Calu3 (cell line): ENCODE measurements around the gene OR2A1. TPM values are rescaled to one million over a fixed set of nuclear protein-coding genes. Genes with fewer than 3 reads are reported as not detected.
"Not testable (repeated sequence)": the region's sequence is repeated elsewhere in the genome, so short reads cannot be mapped to it uniquely, and the experiment has no call there.

Experiments
- BruUV-seq: library from RNA; stranded (reverse); fragments of 400-500 nt; replicated peaks from 2 replicates; lab custom pipeline; 2021; lab: Mats Ljungman, UMichigan
- CTCF ChIA-PET: fragments of 300-600 bp; sonication (Branson Sonifier 250); formaldehyde crosslinking; loops from one replicate; lab custom pipeline; 2022; ENCODE audit warnings: antibody characterized with exemption; lab: Charles Lee
- DNase-seq: peaks from one replicate; pipeline ENCODE4 v3.0.0; 2022
- H3K27ac Mint-ChIP-seq: one replicate; pipeline ENCODE4 v1.8.0; 2022; ENCODE audit warnings: mixed read lengths; ENCODE audit not compliant: unreplicated experiment
- H3K27me3 Mint-ChIP-seq: one replicate; pipeline ENCODE4 v1.8.0; 2022; ENCODE audit warnings: mixed read lengths; ENCODE audit not compliant: unreplicated experiment
- H3K36me3 Mint-ChIP-seq: one replicate; pipeline ENCODE4 v1.8.0; 2022; ENCODE audit warnings: mild to moderate bottlenecking, moderate library complexity, mixed read lengths; ENCODE audit not compliant: insufficient read depth, unreplicated experiment
- H3K4me1 Mint-ChIP-seq: one replicate; pipeline ENCODE4 v1.8.0; 2022; ENCODE audit warnings: mild to moderate bottlenecking, low read depth, mixed read lengths; ENCODE audit not compliant: unreplicated experiment
- H3K4me3 Mint-ChIP-seq: one replicate; pipeline ENCODE4 v1.8.0; 2022; ENCODE audit warnings: mild to moderate bottlenecking, low read depth, moderate library complexity, mixed read lengths; ENCODE audit not compliant: unreplicated experiment
- H3K9me3 Mint-ChIP-seq: one replicate; pipeline ENCODE4 v1.8.0; 2022; ENCODE audit warnings: low read depth, mixed read lengths; ENCODE audit not compliant: unreplicated experiment
- intact Hi-C: fragments of 100-400 bp; cut with micrococcal nuclease; formaldehyde crosslinking; loops from one replicate; pipeline ENCODE4 v1.10.0; 2022; ENCODE audit not compliant: unreplicated experiment
- total RNA-seq: library from RNA; stranded (reverse); gene quantifications from 2 replicates; pipeline ENCODE4 v1.2.3, GENCODE V29; 2022

Gene OR2A1
- total RNA-seq, 1 experiment from 2014 or later: not detected

DNA sequence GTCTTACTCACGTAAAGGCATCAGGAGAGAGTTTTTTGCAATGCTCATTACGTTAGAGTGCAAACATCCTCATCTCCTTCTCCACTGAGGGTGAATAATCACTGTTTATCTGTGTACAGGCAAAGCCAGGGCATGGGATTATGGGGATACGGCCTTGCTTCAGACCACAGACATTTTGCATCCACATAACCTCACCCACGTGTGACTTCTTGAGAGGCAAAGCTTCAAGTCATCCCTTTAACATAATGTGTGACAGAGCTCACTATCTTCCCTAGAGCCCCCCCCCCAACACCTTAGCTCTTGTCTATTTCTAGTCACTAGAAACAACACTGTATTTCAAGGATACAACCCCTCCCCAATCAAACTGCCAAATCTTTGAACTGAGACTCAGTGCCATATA, 20.6 kb upstream of the OR2A1 start:
- intact Hi-C loops, H3K27ac Mint-ChIP-seq, H3K4me3 Mint-ChIP-seq, H3K4me1 Mint-ChIP-seq, CTCF ChIA-PET, H3K36me3 Mint-ChIP-seq, H3K9me3 Mint-ChIP-seq, H3K27me3 Mint-ChIP-seq, DNase-seq, BruUV-seq: not testable (repeated sequence)

DNA sequence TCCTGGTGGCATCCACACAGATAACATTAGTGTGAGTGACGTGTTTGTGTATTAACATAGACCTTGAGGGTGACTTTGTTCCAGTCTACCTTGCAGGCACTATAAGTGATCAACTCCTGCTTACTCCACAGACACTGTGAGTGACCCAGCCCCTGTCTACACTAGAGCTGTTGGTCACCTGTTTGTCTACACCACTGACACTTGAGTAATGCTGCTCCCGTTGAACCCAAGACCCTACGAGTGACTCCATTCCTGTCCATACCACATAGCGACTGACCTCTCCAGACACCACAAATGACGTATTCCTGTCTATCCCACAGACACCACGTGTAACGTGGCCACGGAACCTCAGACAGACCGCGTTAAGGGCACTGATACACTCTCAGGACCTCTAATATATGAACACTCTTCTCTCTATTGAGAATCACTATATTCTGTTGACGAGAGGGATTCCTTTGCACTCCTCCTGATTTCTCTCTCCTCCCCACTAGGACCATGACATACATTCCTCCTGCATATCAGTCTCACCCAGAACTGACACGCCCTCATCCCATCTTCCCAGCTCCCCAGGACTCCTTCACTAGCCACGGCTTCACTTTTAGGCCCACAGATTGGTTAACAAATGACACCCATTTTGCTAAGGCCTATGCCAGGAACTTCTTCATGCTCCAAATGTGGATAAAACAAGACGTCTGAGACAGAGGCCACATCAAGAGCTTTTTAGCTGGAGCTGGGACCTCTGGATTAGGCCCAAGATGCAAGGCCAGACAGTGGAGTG, 19.6 kb upstream of the OR2A1 start:
- DNase-seq, H3K4me1 Mint-ChIP-seq, H3K4me3 Mint-ChIP-seq, CTCF ChIA-PET, intact Hi-C loops, H3K36me3 Mint-ChIP-seq, H3K27me3 Mint-ChIP-seq, H3K27ac Mint-ChIP-seq, BruUV-seq, H3K9me3 Mint-ChIP-seq: not testable (repeated sequence)

DNA sequence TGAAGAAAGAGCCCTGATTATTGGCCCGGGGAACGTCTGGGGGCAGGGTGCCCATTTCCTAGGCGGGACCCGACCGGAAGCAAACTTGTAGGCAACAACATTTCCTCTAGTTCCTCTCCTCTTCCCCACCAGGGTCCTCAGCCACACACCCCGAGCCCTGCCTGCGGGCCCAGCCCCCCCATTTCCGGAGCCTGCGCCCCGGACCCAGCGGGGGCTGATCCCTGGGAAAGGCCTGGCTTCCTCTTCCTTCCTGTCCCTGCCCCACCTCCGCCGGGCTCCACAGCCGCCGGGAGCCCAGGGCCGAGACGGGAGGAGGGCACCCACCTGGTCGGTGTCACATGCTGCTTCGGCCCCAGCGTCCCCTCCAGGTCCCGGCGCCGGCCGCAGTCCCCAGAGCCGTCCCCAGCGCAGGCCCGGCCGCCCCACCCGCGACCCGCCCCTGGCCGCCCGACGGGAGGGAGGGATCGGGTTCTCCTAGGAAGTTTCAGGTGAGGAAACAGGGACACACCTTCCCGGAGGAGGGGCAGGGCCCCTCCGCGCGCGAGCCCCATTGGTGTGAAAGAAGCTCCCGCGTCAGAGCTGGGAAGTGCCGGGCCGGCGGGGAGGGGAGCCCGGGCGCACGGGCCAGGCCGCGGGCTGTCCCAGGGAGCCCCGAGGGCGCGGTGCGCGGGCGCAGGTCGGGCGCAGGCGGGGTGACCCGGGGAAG, 18.3 kb upstream of the OR2A1 start:
- intact Hi-C loops, H3K4me1 Mint-ChIP-seq, H3K9me3 Mint-ChIP-seq, H3K27me3 Mint-ChIP-seq, CTCF ChIA-PET, H3K36me3 Mint-ChIP-seq, BruUV-seq, H3K4me3 Mint-ChIP-seq, DNase-seq, H3K27ac Mint-ChIP-seq: not testable (repeated sequence)

DNA sequence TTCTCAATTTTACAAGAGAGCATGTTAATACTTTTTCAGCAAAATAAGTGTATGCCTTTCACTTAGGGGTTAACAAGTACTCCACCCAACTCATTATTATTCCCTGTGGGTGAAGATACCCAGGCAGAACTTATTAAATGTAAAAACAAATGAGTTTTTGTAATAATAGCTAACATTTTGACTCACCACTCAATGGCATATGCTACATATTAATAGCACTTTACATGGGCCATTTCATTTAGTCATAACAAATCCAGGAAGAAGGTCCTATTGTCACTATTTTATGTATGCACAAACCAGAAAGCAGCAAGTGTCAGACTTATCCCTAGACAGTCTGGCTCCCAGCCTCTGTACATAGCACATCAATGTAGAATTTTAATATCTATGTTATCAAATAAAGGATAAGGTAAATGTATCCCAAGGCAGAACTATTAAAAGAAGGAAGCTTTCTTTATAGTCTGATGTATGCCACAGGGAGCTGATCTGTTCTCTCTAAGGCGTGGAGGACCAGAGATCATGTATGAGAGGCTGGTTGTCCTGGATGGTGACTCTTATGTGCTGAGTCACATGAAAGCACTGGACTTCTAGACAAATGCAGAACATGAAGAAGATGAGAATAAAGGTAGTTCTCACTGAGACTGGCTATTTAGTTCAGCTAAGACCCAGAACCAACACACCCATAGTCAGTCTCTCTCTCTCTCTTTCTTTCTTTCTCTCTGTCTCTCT, 9.5 kb upstream of the OR2A1 start:
- H3K27me3 Mint-ChIP-seq, H3K4me1 Mint-ChIP-seq, CTCF ChIA-PET, DNase-seq, intact Hi-C loops, H3K4me3 Mint-ChIP-seq, H3K27ac Mint-ChIP-seq, H3K36me3 Mint-ChIP-seq, H3K9me3 Mint-ChIP-seq, BruUV-seq: not testable (repeated sequence)

DNA sequence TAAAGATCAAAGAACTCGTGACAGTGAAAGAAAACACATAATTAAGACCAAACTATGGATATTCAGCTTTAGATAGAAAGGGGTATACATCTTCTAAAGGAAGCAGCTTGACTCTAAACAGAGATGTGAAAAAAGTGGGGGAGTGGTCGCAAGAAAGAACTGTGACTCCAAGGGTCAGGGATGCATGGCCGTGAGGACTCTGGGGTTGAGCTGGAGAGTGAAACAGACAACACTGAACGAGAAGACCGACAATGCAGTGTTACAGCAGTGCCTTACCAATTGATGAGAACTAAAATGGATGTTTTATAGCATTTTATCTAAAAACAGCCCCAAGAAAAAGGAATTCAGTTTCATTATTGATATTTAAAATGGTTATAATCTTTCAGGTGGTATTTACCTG, 8.6 kb upstream of the OR2A1 start:
- H3K9me3 Mint-ChIP-seq, BruUV-seq, CTCF ChIA-PET, H3K27ac Mint-ChIP-seq, intact Hi-C loops, H3K36me3 Mint-ChIP-seq, DNase-seq, H3K4me3 Mint-ChIP-seq, H3K4me1 Mint-ChIP-seq, H3K27me3 Mint-ChIP-seq: not testable (repeated sequence)

DNA sequence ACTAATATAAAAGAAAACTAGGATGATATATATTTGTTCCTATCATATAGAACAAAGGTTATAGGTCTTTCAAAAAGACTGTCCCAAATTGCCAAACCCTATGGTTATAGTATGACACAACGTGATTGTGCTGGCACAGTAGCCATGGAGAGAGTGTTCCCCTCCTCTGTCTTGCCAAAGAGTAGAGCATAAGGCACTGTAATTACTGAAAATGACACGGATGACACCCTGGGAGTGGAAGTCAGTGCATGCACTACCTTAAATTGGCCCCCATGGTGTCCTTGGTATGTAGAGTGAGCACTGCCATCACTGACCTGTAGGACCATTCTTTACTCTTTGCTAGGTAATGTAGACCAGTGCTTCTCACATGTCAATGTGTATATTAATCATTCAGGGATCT, 7.1 kb upstream of the OR2A1 start:
- H3K27me3 Mint-ChIP-seq, intact Hi-C loops, H3K4me1 Mint-ChIP-seq, H3K27ac Mint-ChIP-seq, H3K9me3 Mint-ChIP-seq, H3K36me3 Mint-ChIP-seq, H3K4me3 Mint-ChIP-seq, CTCF ChIA-PET, BruUV-seq, DNase-seq: not testable (repeated sequence)

DNA sequence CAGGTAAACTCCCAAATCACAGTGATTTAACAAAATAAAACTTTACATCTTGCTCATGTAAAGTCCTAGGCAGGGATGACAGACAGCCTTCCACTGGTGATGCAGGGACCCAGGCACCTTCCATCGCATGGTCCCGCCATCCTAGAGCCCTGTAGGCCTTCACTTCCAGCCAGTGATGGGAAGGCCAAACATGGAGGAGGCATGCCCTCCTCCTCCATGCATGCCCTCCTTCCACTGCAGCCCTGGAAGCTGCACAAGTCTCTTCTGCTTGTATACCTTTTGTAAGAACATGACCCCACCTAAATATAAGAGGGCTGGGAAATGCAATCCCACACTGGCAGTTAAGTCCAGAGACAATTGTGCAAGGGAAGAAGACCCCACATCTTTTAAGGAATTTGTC, 2.5 kb upstream of the OR2A1 start:
- H3K4me1 Mint-ChIP-seq, BruUV-seq, DNase-seq, H3K9me3 Mint-ChIP-seq, intact Hi-C loops, H3K27me3 Mint-ChIP-seq, H3K36me3 Mint-ChIP-seq, H3K27ac Mint-ChIP-seq, CTCF ChIA-PET, H3K4me3 Mint-ChIP-seq: not testable (repeated sequence)

DNA sequence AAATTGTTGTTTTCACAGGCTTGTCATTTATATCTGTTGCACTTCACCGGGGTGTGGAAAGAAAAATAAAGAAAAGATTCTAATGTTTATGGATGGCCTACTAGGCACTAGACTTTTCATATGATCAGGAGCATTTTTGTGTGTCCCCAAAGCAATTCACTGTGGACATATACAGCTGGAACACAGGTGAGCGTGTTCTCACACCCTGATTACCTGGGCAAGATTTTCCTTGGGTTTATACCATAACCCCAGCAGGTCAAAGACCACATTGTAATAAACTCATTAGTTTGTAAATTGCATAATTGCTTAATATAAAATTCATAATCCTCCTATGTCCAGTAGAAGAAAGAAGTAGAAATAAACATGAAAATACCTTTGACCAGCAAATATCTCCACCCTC, 1.0 kb upstream of the OR2A1 start:
- BruUV-seq, H3K36me3 Mint-ChIP-seq, H3K27ac Mint-ChIP-seq, H3K4me3 Mint-ChIP-seq, intact Hi-C loops, H3K9me3 Mint-ChIP-seq, H3K4me1 Mint-ChIP-seq, DNase-seq, CTCF ChIA-PET, H3K27me3 Mint-ChIP-seq: not testable (repeated sequence)

DNA sequence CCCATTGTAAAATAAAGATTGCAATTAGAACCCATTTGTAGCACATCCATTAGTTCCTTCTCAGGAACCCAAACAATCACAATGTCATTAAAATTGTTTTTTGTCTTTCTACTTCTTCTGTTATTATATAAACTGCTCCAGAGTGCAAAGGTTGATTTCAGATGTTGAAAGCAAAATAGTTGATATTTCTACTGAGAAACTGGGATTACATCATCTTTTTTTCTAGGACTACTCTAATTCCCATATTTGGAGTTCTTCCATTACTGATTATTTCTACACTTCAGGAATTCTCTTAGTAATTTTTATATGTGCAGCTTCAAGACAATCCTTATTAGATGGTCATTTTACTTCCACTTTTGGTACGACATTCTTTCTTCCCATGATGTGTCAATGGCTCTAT, 5.3 kb downstream of the OR2A1 start:
- DNase-seq, H3K4me1 Mint-ChIP-seq, H3K4me3 Mint-ChIP-seq, intact Hi-C loops, H3K27ac Mint-ChIP-seq, H3K9me3 Mint-ChIP-seq, CTCF ChIA-PET, H3K36me3 Mint-ChIP-seq, H3K27me3 Mint-ChIP-seq, BruUV-seq: not testable (repeated sequence)
